PC-3 (cell line): ENCODE results near the gene RAPGEF4. TPM values are rescaled to one million over a fixed set of nuclear protein-coding genes. Genes with fewer than 3 reads are reported as not detected.

ENCODE experiments used
- ATAC-seq: fragments of 200-7000 bp; cut with Tn5 transposase; 2 replicates; pipeline ENCODE4 v1.9.1; 2020; ENCODE audit warnings: mild to moderate bottlenecking, moderate library complexity
- BruUV-seq: library from RNA; stranded (reverse); fragments of 400-500 nt; replicated peaks from 2 replicates; lab custom pipeline; 2021; lab: Mats Ljungman, UMichigan
- CTCF ChIA-PET: fragments of 300-600 bp; sonication (Branson Sonifier 250); formaldehyde crosslinking; loops from one replicate; lab custom pipeline; 2022; ENCODE audit warnings: antibody characterized with exemption; lab: Charles Lee
- POLR2A ChIA-PET: fragments of 300-600 bp; sonication (Branson Sonifier 250); formaldehyde crosslinking; loops from one replicate; lab custom pipeline; 2022; ENCODE audit warnings: antibody characterized with exemption; ENCODE audit not compliant: unreplicated experiment; lab: Charles Lee
- DNase-seq: peaks from one replicate; pipeline ENCODE4 v3.0.0-alpha.2; 2015
- H2AFZ ChIP-seq: fragments of 300-600 bp; sonication (generic); 2 replicates; pipeline ENCODE4 v1.6.0; 2016; ENCODE audit warnings: antibody characterized with exemption, low read length
- H3F3A ChIP-seq: fragments of 300-600 bp; sonication (generic); one replicate; pipeline ENCODE4 v1.6.0; 2017; ENCODE audit warnings: antibody characterized with exemption, low read length, control low read depth, mild to moderate bottlenecking; ENCODE audit not compliant: unreplicated experiment
- H3K27ac ChIP-seq: fragments of 300-600 bp; sonication (generic); 2 replicates; pipeline ENCODE4 v1.5.1; 2016; ENCODE audit warnings: mild to moderate bottlenecking, low read length
- H3K27me3 ChIP-seq: fragments of 300-600 bp; sonication (generic); 2 replicates; pipeline ENCODE4 v1.6.1; 2016; ENCODE audit warnings: low read length, mixed read lengths
- H3K36me3 ChIP-seq: fragments of 300-600 bp; sonication (generic); 2 replicates; pipeline ENCODE4 v1.6.1; 2016; ENCODE audit warnings: low read depth, mixed run types, low read length, mixed read lengths
- H3K4me1 ChIP-seq: fragments of 300-600 bp; sonication (generic); 2 replicates; pipeline ENCODE4 v1.5.1; 2016; ENCODE audit warnings: low read length; ENCODE audit not compliant: insufficient read depth
- H3K4me2 ChIP-seq: fragments of 300-600 bp; sonication (generic); 2 replicates; pipeline ENCODE4 v1.6.0; 2016; ENCODE audit warnings: low read length
- H3K4me3 ChIP-seq: fragments of 300-600 bp; sonication (generic); 2 replicates; pipeline ENCODE4 v1.5.1; 2016; ENCODE audit warnings: mild to moderate bottlenecking, low read length, mixed read lengths
- H3K79me2 ChIP-seq: fragments of 300-600 bp; sonication (generic); 2 replicates; pipeline ENCODE4 v1.6.1; 2017; ENCODE audit warnings: low read length, mixed read lengths
- H3K9ac ChIP-seq: fragments of 300-600 bp; sonication (generic); 2 replicates; pipeline ENCODE4 v1.6.0; 2016; ENCODE audit warnings: mild to moderate bottlenecking, low read length
- H3K9me2 ChIP-seq: fragments of 300-600 bp; sonication (generic); replicated peaks from 2 replicates; pipeline ENCODE4 v1.6.1; 2016; ENCODE audit warnings: mixed run types, low read length, mixed read lengths
- H3K9me3 ChIP-seq: fragments of 300-600 bp; sonication (generic); 2 replicates; pipeline ENCODE4 v1.6.1; 2016; ENCODE audit warnings: low read length, mixed read lengths
- H4K20me1 ChIP-seq: fragments of 300-600 bp; sonication (generic); 2 replicates; pipeline ENCODE4 v1.6.1; 2016; ENCODE audit warnings: low read length, mixed read lengths
- CTCF ChIP-seq: fragments of 300-600 bp; sonication (generic); conservative IDR thresholded peaks from 2 replicates; pipeline ENCODE4 v1.5.1; 2017; ENCODE audit warnings: antibody characterized with exemption, low read depth, mild to moderate bottlenecking, low read length
- EZH2 ChIP-seq: fragments of 300-600 bp; sonication (generic); IDR thresholded peaks from one replicate; pipeline ENCODE4 v1.6.1; 2017; ENCODE audit warnings: antibody characterized with exemption, mild to moderate bottlenecking, low read length; ENCODE audit not compliant: unreplicated experiment
- EZH2phosphoT487 ChIP-seq: fragments of 300-600 bp; sonication (generic); IDR thresholded peaks from 2 replicates; pipeline ENCODE4 v1.6.1; 2018; ENCODE audit warnings: mild to moderate bottlenecking, antibody characterized with exemption, low read length, borderline replicate concordance
- intact Hi-C: fragments of 100-400 bp; cut with micrococcal nuclease; formaldehyde crosslinking; loops from 2 replicates; pipeline ENCODE4 v1.9.0; 2023
- total RNA-seq: library from RNA; depleted of rRNA; stranded (reverse); fragments of >200 nt; gene quantifications from 2 replicates; pipeline ENCODE4 v1.2.3, GENCODE V29; 2014

Gene RAPGEF4
- total RNA-seq, 1 experiment from 2014 or later: 0.87 TPM

GRCh38 chr2:172843902-172844715 is 108.5 kb downstream of the RAPGEF4 start:
- H3K27ac ChIP-seq: no peak overlapping the region
- POLR2A ChIA-PET: no interaction called here
- intact Hi-C loops: no loop called here

GRCh38 chr2:172845028-172845630 is 109.5 kb downstream of the RAPGEF4 start:
- Histone ChIP-seq H3F3A (no peaks in the 10 kb centered on the region), H3K9ac (no peak overlapping the region), H3K27me3 (no peaks in the 10 kb centered on the region), H3K79me2 (no peaks in the 10 kb centered on the region), H3K4me1 (no peaks in the 10 kb centered on the region), H3K4me2 (no peak overlapping the region), H3K9me3 (no peaks in the 10 kb centered on the region), H3K36me3 (no peaks in the 10 kb centered on the region), H4K20me1 (no peaks in the 10 kb centered on the region), H2AFZ (no peak overlapping the region), H3K27ac (no peak overlapping the region), H3K9me2 (no peaks in the 10 kb centered on the region), H3K4me3 (no peak overlapping the region)
- intact Hi-C loops: no loop called here
- DNase-seq: no peak
- no peak for ATAC-seq
- BruUV-seq: no TSS peak
- ChIA-PET POLR2A (no interaction called here), CTCF (no interaction called here)
- TF ChIP-seq CTCF: no peak
- no peak for TF ChIP-seq EZH2
- TF ChIP-seq EZH2phosphoT487: no peak

More at GRCh38 chr2:172843902-172844715, 108.5 kb downstream of the RAPGEF4 start:
- H3K4me2 ChIP-seq: no peak overlapping the region
- H3K79me2 ChIP-seq: no peaks in the 10 kb centered on the region
- DNase-seq (no peak), ATAC-seq (no peak)
- TF ChIP-seq CTCF (no peak), EZH2phosphoT487 (no peak), EZH2 (no peak)
- no peaks in the 10 kb centered on the region for H3K4me1 ChIP-seq
- H2AFZ ChIP-seq: no peak overlapping the region
- no peak overlapping the region for H3K4me3 ChIP-seq
- H3F3A ChIP-seq: no peaks in the 10 kb centered on the region
- no peaks in the 10 kb centered on the region for H3K9me2 ChIP-seq
- no TSS peak for BruUV-seq
- H4K20me1 ChIP-seq: no peaks in the 10 kb centered on the region
- no peaks in the 10 kb centered on the region for H3K9me3 ChIP-seq
- no peak overlapping the region for H3K9ac ChIP-seq
- CTCF ChIA-PET: no interaction called here
- no peaks in the 10 kb centered on the region for H3K27me3 ChIP-seq
- H3K36me3 ChIP-seq: no peaks in the 10 kb centered on the region

GRCh38 chr2:172846551-172846950 is 110.9 kb downstream of the RAPGEF4 start:
- BruUV-seq: no TSS peak
- H3K9ac ChIP-seq: no peak overlapping the region
- ATAC-seq: no peak
- no peaks in the 10 kb centered on the region for H3F3A ChIP-seq
- H3K4me2 ChIP-seq: no peak overlapping the region
- no peak overlapping the region for H3K4me3 ChIP-seq
- intact Hi-C loops: no loop called here
- ChIA-PET CTCF (no interaction called here), POLR2A (no interaction called here)
- TF ChIP-seq CTCF (no peak), EZH2phosphoT487 (no peak), EZH2 (no peak)
- no peaks in the 10 kb centered on the region for H3K9me3 ChIP-seq
- H3K79me2 ChIP-seq: no peaks in the 10 kb centered on the region
- H2AFZ ChIP-seq: no peak overlapping the region
- no peak for DNase-seq
- no peaks in the 10 kb centered on the region for H3K36me3 ChIP-seq
- no peaks in the 10 kb centered on the region for H3K4me1 ChIP-seq
- no peaks in the 10 kb centered on the region for H3K27me3 ChIP-seq
- no peaks in the 10 kb centered on the region for H4K20me1 ChIP-seq
- H3K27ac ChIP-seq: no peak overlapping the region
- H3K9me2 ChIP-seq: no peaks in the 10 kb centered on the region
